Measurements from ENCODE around the gene FDCSP.

- TF ChIP-seq CTCF (conservative IDR thresholded peaks at IDR 0.05; ENCODE audit: low read depth in 2 of 2), result no peak
- no peak for TF ChIP-seq EZH2phosphoT487 (IDR thresholded peaks at IDR 0.05; ENCODE audit: unreplicated experiment)
- no peak for TF ChIP-seq EZH2 (IDR thresholded peaks at IDR 0.05; ENCODE audit: low read depth, unreplicated experiment)
- no peak for TF ChIP-seq POLR2AphosphoS5 (IDR thresholded peaks at IDR 0.05; ENCODE audit: low read depth)
Observed at GRCh38 chr4:70197842-70198241, 28.1 kb upstream of the FDCSP start.
